Measurements from ENCODE around the gene CAMK2B.

CAMK2B gene

GRCh38 chr7:44313016-44313415 lies 12.4 kb downstream of the CAMK2B start:
- in situ Hi-C loops (cut with MboI; ENCODE audit: low pct_unique_long_range_greater_than_20kb, low sequenced_read_pairs, unreplicated experiment), result no loop called here
- DNase-seq (ENCODE audit: low spot score), result no peak
- no peak for TF ChIP-seq CTCF (IDR thresholded peaks at IDR 0.05; ENCODE audit: extremely low read depth, insufficient read depth, missing control alignments)

GRCh38 chr7:44311561-44312495 lies 13.6 kb downstream of the CAMK2B start:
- in situ Hi-C loops (cut with MboI; ENCODE audit: low pct_unique_long_range_greater_than_20kb, low sequenced_read_pairs, unreplicated experiment), result no loop called here
- no peak for TF ChIP-seq CTCF (IDR thresholded peaks at IDR 0.05; ENCODE audit: extremely low read depth, insufficient read depth, missing control alignments)
- DNase-seq (ENCODE audit: low spot score), result no peak

- DNase-seq (ENCODE audit: low spot score), result no peak
- in situ Hi-C loops (cut with MboI; ENCODE audit: low pct_unique_long_range_greater_than_20kb, low sequenced_read_pairs, unreplicated experiment), result no loop called here
- no peak for TF ChIP-seq CTCF (IDR thresholded peaks at IDR 0.05; ENCODE audit: extremely low read depth, insufficient read depth, missing control alignments)
These were observed 15.1 kb downstream of the CAMK2B start for GRCh38 chr7:44310221-44310848.

- TF ChIP-seq CTCF (IDR thresholded peaks at IDR 0.05; ENCODE audit: extremely low read depth, insufficient read depth, missing control alignments), result no peak
- DNase-seq (ENCODE audit: low spot score), result peak; percentile 70
- in situ Hi-C loops (cut with MboI; ENCODE audit: low pct_unique_long_range_greater_than_20kb, low sequenced_read_pairs, unreplicated experiment), result no loop called here
These were observed 15.9 kb downstream of the CAMK2B start for GRCh38 chr7:44309271-44310091.

GRCh38 chr7:44308596-44309270 lies 16.7 kb downstream of the CAMK2B start:
- DNase-seq (ENCODE audit: low spot score), result peak; percentile 12
- in situ Hi-C loops (cut with MboI; ENCODE audit: low pct_unique_long_range_greater_than_20kb, low sequenced_read_pairs, unreplicated experiment), result no loop called here
- no peak for TF ChIP-seq CTCF (IDR thresholded peaks at IDR 0.05; ENCODE audit: extremely low read depth, insufficient read depth, missing control alignments)

Data from GM13977 (cell line).